Embryonic facial prominence (tissue), 1 donor: ENCODE results near the gene SCN8A.

Experiments
- DNase-seq: peaks from one replicate; pipeline ENCODE4 v3.0.0-alpha.2; 2016; ENCODE audit errors: extremely low spot score

The SCN8A gene

DNA sequence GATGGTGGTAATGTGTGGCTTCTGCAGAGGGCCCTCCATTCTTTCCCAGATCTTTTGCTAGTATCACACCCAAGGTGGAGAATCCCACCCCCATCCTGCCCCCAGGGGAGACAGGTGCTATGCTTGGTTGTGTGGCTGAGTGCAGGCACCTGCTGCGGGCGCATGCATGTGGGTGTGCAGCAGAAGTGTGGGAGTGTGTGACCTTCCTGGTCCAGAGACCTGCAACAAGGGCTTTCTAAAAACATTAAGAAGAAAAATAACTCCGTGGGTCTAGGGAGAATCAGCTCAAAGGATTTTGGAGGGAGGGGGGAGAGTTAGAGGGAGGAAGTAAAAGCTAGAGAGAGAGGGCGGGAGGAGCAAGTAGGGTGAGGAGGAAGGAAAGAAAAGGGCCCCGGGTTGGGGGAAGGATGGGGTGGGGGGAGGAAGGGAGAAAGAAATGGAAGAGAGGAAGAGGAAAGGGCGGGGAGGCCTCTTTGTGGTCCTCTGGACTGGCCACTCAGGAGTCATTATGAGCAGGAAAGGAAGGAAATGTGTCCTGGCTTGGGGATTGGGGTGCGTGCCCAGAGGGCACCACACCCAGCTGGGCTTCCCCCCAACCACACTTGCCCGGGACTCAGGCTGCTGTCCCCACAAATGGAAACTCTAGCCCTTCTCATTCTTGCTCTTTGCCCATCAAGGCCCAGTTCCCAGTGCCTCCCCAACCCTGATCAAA lies 260.5 kb downstream of the SCN8A start:
- DNase-seq = no peak

- no peak for DNase-seq
These were observed 261.5 kb downstream of the SCN8A start for GRCh38 chr12:51852404-51853137.

DNA sequence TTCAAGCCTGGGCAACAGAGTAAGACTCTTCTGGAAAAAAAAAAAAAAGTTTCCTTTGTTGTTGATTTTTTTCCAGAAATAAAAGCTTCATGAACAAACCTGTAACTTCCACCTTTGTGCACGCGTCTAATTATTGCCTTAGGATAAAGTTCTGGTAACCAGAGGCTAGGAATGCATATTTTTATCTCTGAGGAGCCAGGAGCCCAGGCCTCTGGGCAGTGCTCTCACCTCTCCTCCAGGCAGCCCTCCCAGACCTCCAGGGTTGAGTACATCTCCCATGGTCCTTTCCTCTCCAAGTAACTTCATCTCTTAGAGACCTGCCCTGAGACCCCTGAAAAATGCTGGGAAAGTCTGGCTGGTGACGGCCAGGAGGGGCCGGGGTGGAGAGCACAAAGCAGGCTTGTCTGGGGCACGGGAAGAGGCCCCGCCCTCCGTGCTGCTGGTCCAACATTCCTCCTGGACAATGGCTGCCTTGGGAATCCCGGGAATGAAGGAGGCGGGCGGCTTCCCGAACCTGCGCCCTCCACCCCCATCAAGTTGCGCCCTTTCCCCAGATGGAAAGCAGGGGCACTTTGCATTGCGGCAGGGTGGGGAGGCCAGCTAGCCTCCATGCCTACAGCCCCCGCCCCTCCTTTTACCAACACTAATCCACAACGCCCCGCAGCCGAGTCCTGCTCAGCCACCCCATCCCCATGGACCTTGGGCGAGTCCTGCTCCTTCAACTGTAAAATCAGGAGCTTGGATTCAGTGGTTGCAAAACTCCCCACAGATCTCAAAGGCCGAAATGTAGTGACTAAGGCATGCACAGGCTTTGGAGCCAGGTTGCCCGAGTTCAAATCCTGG lies 264.8 kb downstream of the SCN8A start:
- no peak for DNase-seq

- no peak for DNase-seq
These were observed 270.0 kb downstream of the SCN8A start for GRCh38 chr12:51860986-51861385.
